ENCODE data around the gene THTPA. TPM values are rescaled to one million over a fixed set of nuclear protein-coding genes. Genes with fewer than 3 reads are reported as not detected.

THTPA gene
- total RNA-seq, 1 donor from 2014 or later = 19.3 TPM

GRCh38 chr14:23521785-23522640 is 34.1 kb upstream of the THTPA start:
- Mint-ChIP-seq H3K36me3 (ENCODE audit: unreplicated experiment) (peaks cover 5% of the 10 kb centered on the region), H3K27ac (ENCODE audit: unreplicated experiment) (no peak overlapping the region), H3K4me3 (ENCODE audit: unreplicated experiment) (no peak overlapping the region), H3K4me1 (ENCODE audit: low read depth, unreplicated experiment) (peaks cover 12% of the 10 kb centered on the region), H3K9me3 (ENCODE audit: unreplicated experiment) (no peaks in the 10 kb centered on the region), H3K27me3 (ENCODE audit: unreplicated experiment) (peaks cover 10% of the 10 kb centered on the region)
- TF ChIP-seq CTCF (IDR thresholded peaks at IDR 0.05; ENCODE audit: partially characterized antibody, unreplicated experiment) = no peak
- DNase-seq = no peak

- Mint-ChIP-seq H3K36me3 (ENCODE audit: unreplicated experiment) (peaks cover 5% of the 10 kb centered on the region), H3K4me3 (ENCODE audit: unreplicated experiment) (no peak overlapping the region), H3K27ac (ENCODE audit: unreplicated experiment) (no peak overlapping the region), H3K9me3 (ENCODE audit: unreplicated experiment) (no peaks in the 10 kb centered on the region), H3K4me1 (ENCODE audit: low read depth, unreplicated experiment) (peaks cover 10% of the 10 kb centered on the region), H3K27me3 (ENCODE audit: unreplicated experiment) (peaks cover 11% of the 10 kb centered on the region)
- TF ChIP-seq CTCF (IDR thresholded peaks at IDR 0.05; ENCODE audit: partially characterized antibody, unreplicated experiment) = no peak
- no peak for DNase-seq
Observed at GRCh38 chr14:23522643-23523198, 33.4 kb upstream of the THTPA start.

- Mint-ChIP-seq H3K27me3 (ENCODE audit: unreplicated experiment) (peaks cover 11% of the 10 kb centered on the region), H3K4me1 (ENCODE audit: low read depth, unreplicated experiment) (peaks cover 4% of the 10 kb centered on the region), H3K4me3 (ENCODE audit: unreplicated experiment) (no peak overlapping the region), H3K27ac (ENCODE audit: unreplicated experiment) (no peak overlapping the region), H3K9me3 (ENCODE audit: unreplicated experiment) (peaks cover 2% of the 10 kb centered on the region), H3K36me3 (ENCODE audit: unreplicated experiment) (peaks cover 5% of the 10 kb centered on the region)
- no peak for TF ChIP-seq CTCF (IDR thresholded peaks at IDR 0.05; ENCODE audit: partially characterized antibody, unreplicated experiment)
- DNase-seq = no peak
Observed at GRCh38 chr14:23523229-23524016, 32.6 kb upstream of the THTPA start.

- Mint-ChIP-seq H3K36me3 (ENCODE audit: unreplicated experiment) (peaks cover 5% of the 10 kb centered on the region), H3K27ac (ENCODE audit: unreplicated experiment) (no peak overlapping the region), H3K4me1 (ENCODE audit: low read depth, unreplicated experiment) (peaks cover 2% of the 10 kb centered on the region)
Observed at GRCh38 chr14:23524954-23525353, 31.1 kb upstream of the THTPA start.

More at GRCh38 chr14:23524954-23525353, 31.1 kb upstream of the THTPA start:
- no peak for DNase-seq
- Mint-ChIP-seq H3K27me3 (ENCODE audit: unreplicated experiment) (peaks cover 15% of the 10 kb centered on the region), H3K9me3 (ENCODE audit: unreplicated experiment) (peaks cover 7% of the 10 kb centered on the region), H3K4me3 (ENCODE audit: unreplicated experiment) (no peak overlapping the region)
- no peak for TF ChIP-seq CTCF (IDR thresholded peaks at IDR 0.05; ENCODE audit: partially characterized antibody, unreplicated experiment)

Data from glutamatergic neuron (in vitro differentiated cells).